GM19468 (cell line): ENCODE measurements around the gene TRIM29.

Experiments
- ATAC-seq: cut with Tn5 transposase; IDR thresholded peaks from one replicate; pipeline ENCODE4 v1.9.1; 2021; ENCODE audit warnings: mild to moderate bottlenecking, moderate library complexity, moderate number of reproducible peaks; ENCODE audit not compliant: unreplicated experiment; ENCODE audit errors: extremely low read depth

Gene TRIM29

GRCh38 chr11:120066738-120067437 is 71.0 kb downstream of the TRIM29 start:
- ATAC-seq, result no peak

- ATAC-seq, result no peak
These were observed 72.0 kb downstream of the TRIM29 start for GRCh38 chr11:120065876-120066275.

- no peak for ATAC-seq
These were observed 72.7 kb downstream of the TRIM29 start for GRCh38 chr11:120065176-120065575.

GRCh38 chr11:120064341-120064740 is 73.6 kb downstream of the TRIM29 start:
- ATAC-seq, result no peak

DNA sequence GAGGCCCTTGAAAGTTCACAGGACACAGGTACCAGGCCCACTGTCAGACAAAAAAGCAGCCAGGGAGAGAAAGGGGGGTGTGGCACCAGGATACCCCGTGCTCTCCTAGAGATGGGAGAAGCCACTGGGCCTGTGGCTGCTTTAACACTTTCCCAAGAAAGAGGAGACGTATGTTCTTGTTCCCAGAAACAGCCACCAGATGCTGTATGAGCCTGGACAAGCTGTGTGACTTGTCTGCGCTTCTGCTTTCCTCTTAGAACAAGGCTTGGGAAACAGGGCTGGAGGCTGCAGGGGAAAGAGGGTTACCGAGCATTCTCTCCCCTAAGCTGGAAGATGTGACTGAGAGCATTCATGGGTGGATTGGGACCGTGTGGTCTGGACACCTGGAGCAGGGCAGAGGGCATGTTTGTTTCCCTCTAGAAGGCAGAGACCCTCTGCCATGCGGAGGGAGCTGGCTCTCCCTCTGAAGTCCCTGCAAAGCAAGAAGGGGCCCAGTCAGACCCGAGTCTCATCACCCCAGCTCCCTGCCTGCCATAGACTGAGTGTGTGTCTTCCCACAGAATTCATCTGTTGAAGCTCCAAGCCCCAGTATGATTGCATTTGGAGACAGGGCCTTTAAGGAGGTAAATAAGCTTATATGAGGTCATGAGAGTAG is 74.1 kb downstream of the TRIM29 start:
- ATAC-seq, result no peak

GRCh38 chr11:120062561-120062930 is 75.4 kb downstream of the TRIM29 start:
- ATAC-seq, result no peak

DNA sequence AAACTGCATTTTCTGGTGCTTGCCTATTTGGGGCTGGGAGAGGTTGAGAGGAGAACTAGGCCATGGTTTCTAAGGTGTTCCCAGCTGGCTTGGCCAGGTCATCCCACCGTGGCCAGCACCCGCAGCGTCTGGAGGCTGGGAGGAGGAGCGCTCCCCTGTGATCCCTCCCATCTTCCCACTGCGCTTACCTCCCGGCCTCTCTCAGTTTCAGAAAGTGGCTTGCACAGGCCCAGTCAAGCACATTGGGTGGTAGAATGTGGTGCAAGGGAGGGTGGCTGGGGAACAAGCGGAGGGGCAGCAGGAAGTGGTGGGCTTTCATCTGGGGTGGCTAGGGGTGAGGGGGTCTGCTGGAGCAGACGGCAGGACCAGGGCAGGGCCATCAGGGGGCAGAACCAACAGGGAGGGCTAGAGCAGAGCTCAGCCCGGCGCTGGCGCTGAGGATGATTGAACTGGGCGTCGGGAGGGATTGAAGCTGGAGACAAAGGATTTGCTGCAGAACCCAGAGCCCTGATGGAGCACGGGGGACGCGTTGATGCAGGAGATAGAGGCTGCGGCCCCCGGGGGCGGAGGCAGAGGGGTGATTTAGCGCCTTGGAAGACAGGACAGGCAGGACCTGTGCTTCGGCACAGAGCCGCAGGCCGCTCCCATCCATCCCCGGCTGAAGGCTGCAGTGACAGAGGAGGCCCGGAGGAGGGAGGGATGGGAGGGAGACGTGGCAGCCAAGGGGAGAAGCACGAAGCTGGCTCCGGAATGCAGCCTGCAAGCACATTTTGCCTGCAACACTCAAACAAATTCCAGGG is 76.0 kb downstream of the TRIM29 start:
- no peak for ATAC-seq
